ENCODE data around the gene PADI6.

The PADI6 gene

GRCh38 chr1:17371896-17372295 lies at the start of gene PADI6:
Gene PADI6, plus strand, starts transcription at chr1:17372196. Its CDS starts 50 bp downstream, at chr1:17372246.
- TF ChIP-seq GATA3 (IDR thresholded peaks at IDR 0.05; ENCODE audit: low read depth, low read length) (no peak), GATA2 (IDR thresholded peaks at IDR 0.05; ENCODE audit: low read depth, low read length) (no peak)

GRCh38 chr1:17328855-17329254 lies 43.1 kb upstream of the PADI6 start:
- TF ChIP-seq GATA3 (IDR thresholded peaks at IDR 0.05; ENCODE audit: low read depth, low read length) (no peak), GATA2 (IDR thresholded peaks at IDR 0.05; ENCODE audit: low read depth, low read length) (no peak)

- TF ChIP-seq GATA2 (IDR thresholded peaks at IDR 0.05; ENCODE audit: low read depth, low read length) (no peak), GATA3 (IDR thresholded peaks at IDR 0.05; ENCODE audit: low read depth, low read length) (no peak)
Measured at GRCh38 chr1:17329610-17330009, 42.4 kb upstream of the PADI6 start.

- TF ChIP-seq GATA3 (IDR thresholded peaks at IDR 0.05; ENCODE audit: low read depth, low read length): no peak
- no peak for TF ChIP-seq GATA2 (IDR thresholded peaks at IDR 0.05; ENCODE audit: low read depth, low read length)
Measured at GRCh38 chr1:17330856-17331255, 41.1 kb upstream of the PADI6 start.

- TF ChIP-seq GATA2 (IDR thresholded peaks at IDR 0.05; ENCODE audit: low read depth, low read length) (no peak), GATA3 (IDR thresholded peaks at IDR 0.05; ENCODE audit: low read depth, low read length) (no peak)
Measured at GRCh38 chr1:17333081-17333480, 38.9 kb upstream of the PADI6 start.

GRCh38 chr1:17335821-17336710 lies 35.9 kb upstream of the PADI6 start:
- no peak for TF ChIP-seq GATA2 (IDR thresholded peaks at IDR 0.05; ENCODE audit: low read depth, low read length)
- no peak for TF ChIP-seq GATA3 (IDR thresholded peaks at IDR 0.05; ENCODE audit: low read depth, low read length)

GRCh38 chr1:17338706-17339493 lies 33.1 kb upstream of the PADI6 start:
- TF ChIP-seq GATA2 (IDR thresholded peaks at IDR 0.05; ENCODE audit: low read depth, low read length): no peak
- TF ChIP-seq GATA3 (IDR thresholded peaks at IDR 0.05; ENCODE audit: low read depth, low read length): no peak

GRCh38 chr1:17339521-17339920 lies 32.5 kb upstream of the PADI6 start:
- TF ChIP-seq GATA3 (IDR thresholded peaks at IDR 0.05; ENCODE audit: low read depth, low read length) (no peak), GATA2 (IDR thresholded peaks at IDR 0.05; ENCODE audit: low read depth, low read length) (no peak)

GRCh38 chr1:17340358-17340757 lies 31.6 kb upstream of the PADI6 start:
- TF ChIP-seq GATA3 (IDR thresholded peaks at IDR 0.05; ENCODE audit: low read depth, low read length) (no peak), GATA2 (IDR thresholded peaks at IDR 0.05; ENCODE audit: low read depth, low read length) (no peak)

- TF ChIP-seq GATA3 (IDR thresholded peaks at IDR 0.05; ENCODE audit: low read depth, low read length) (no peak), GATA2 (IDR thresholded peaks at IDR 0.05; ENCODE audit: low read depth, low read length) (no peak)
Measured at GRCh38 chr1:17342014-17342441, 30.0 kb upstream of the PADI6 start.

- TF ChIP-seq GATA3 (IDR thresholded peaks at IDR 0.05; ENCODE audit: low read depth, low read length) (no peak), GATA2 (IDR thresholded peaks at IDR 0.05; ENCODE audit: low read depth, low read length) (no peak)
Measured at GRCh38 chr1:17346046-17346789, 25.8 kb upstream of the PADI6 start.

GRCh38 chr1:17347769-17348592 lies 24.0 kb upstream of the PADI6 start:
- TF ChIP-seq GATA3 (IDR thresholded peaks at IDR 0.05; ENCODE audit: low read depth, low read length): no peak
- TF ChIP-seq GATA2 (IDR thresholded peaks at IDR 0.05; ENCODE audit: low read depth, low read length): no peak

- TF ChIP-seq GATA3 (IDR thresholded peaks at IDR 0.05; ENCODE audit: low read depth, low read length): no peak
- TF ChIP-seq GATA2 (IDR thresholded peaks at IDR 0.05; ENCODE audit: low read depth, low read length): no peak
Measured at GRCh38 chr1:17348593-17349234, 23.3 kb upstream of the PADI6 start.

Measured in SH-SY5Y (cell line).